Glutamatergic neuron (in vitro differentiated cells): ENCODE measurements around the gene HLA-DMA. TPM values are rescaled to one million over a fixed set of nuclear protein-coding genes. Genes with fewer than 3 reads are reported as not detected.

Experiments
- DNase-seq: peaks from one replicate; pipeline ENCODE4 v3.0.0; 2022
- H3K27ac Mint-ChIP-seq: one replicate; pipeline ENCODE4 v1.8.0; 2020; ENCODE audit warnings: mild to moderate bottlenecking, mixed read lengths, inconsistent platforms; ENCODE audit not compliant: unreplicated experiment
- H3K27me3 Mint-ChIP-seq: one replicate; pipeline ENCODE4 v1.8.0; 2020; ENCODE audit warnings: mild to moderate bottlenecking, moderate library complexity, mixed read lengths, inconsistent platforms; ENCODE audit not compliant: unreplicated experiment
- H3K36me3 Mint-ChIP-seq: one replicate; pipeline ENCODE4 v1.8.0; 2020; ENCODE audit warnings: mild to moderate bottlenecking, mixed read lengths, inconsistent platforms; ENCODE audit not compliant: unreplicated experiment
- H3K4me1 Mint-ChIP-seq: one replicate; pipeline ENCODE4 v1.8.0; 2020; ENCODE audit warnings: mild to moderate bottlenecking, low read depth, mixed read lengths, inconsistent platforms; ENCODE audit not compliant: unreplicated experiment
- H3K4me3 Mint-ChIP-seq: one replicate; pipeline ENCODE4 v1.8.0; 2020; ENCODE audit warnings: mild to moderate bottlenecking, mixed read lengths, inconsistent platforms; ENCODE audit not compliant: unreplicated experiment
- H3K9me3 Mint-ChIP-seq: one replicate; pipeline ENCODE4 v1.8.0; 2020; ENCODE audit warnings: mild to moderate bottlenecking, moderate library complexity, mixed read lengths, inconsistent platforms; ENCODE audit not compliant: unreplicated experiment
- total RNA-seq: library from RNA; stranded (reverse); fragmentation: NEBNext Ultra II Directional; extraction: Animal tissue kit (Norgen Biotek cat#: 25700); gene quantifications from one replicate; pipeline ENCODE4 v1.2.1, GENCODE V29; 2021; ENCODE audit not compliant: unreplicated experiment
- TF ChIP-seq, protein P1 (sequence below): fragments of 200-600 bp; sonication (generic); IDR thresholded peaks from one replicate; pipeline ENCODE4 v1.5.0; 2021; ENCODE audit not compliant: partially characterized antibody, unreplicated experiment

The HLA-DMA gene
- total RNA-seq, 1 donor from 2014 or later = 0.76 TPM

DNA sequence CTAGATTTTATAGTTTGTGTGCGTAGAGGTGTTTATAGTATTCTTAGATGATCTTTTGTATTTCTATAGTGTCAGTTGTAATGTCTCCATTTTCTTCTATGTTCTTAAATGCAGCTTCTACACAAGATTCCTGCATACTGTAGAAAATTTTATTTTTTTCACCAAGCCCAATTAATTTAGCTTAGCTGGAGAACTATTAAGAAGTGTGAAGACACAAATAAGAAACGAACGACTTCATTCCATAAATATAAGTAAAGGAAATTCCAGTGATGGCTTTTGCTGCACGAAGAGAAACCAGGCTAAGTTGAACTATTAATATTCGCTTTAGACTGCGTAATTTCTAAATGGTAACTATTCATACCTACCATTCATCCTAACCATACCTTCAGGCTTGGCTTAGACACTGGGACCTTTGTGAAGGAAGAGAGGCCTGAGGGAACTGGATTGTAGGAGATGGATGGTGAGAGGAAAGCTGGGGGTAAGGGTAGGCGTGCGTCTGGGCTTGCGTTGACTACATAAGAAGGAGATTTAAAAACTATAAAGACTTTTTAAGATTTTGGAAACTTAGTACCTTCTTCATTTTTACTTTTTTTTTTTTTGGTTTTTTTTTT is 40.6 kb upstream of the HLA-DMA start:
- no peak for DNase-seq

DNA sequence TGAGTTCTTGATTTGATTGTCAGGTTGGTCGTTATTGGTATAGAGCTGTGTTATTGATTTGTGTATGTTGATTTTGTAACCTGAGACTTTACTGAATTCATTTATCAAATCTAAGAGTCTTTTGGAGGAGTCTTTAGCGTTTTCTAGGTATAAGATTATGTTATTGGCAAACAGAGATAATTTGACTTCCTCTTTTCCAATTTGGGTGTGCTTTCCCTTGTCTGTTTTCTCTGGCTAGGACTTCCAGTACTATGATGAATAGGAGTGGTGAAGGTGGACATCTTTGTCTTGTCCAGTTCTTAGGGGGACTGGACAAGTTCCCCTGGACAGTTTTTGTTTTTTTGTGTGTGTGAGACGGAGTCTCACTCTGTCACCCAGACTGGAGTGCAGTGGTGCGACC is 39.1 kb upstream of the HLA-DMA start:
- no peak for DNase-seq
- H3K36me3 Mint-ChIP-seq = no peaks in the 10 kb centered on the region
- H3K4me3 Mint-ChIP-seq = no peak overlapping the region
- H3K27ac Mint-ChIP-seq = no peak overlapping the region
- TF ChIP-seq, protein P1, sequence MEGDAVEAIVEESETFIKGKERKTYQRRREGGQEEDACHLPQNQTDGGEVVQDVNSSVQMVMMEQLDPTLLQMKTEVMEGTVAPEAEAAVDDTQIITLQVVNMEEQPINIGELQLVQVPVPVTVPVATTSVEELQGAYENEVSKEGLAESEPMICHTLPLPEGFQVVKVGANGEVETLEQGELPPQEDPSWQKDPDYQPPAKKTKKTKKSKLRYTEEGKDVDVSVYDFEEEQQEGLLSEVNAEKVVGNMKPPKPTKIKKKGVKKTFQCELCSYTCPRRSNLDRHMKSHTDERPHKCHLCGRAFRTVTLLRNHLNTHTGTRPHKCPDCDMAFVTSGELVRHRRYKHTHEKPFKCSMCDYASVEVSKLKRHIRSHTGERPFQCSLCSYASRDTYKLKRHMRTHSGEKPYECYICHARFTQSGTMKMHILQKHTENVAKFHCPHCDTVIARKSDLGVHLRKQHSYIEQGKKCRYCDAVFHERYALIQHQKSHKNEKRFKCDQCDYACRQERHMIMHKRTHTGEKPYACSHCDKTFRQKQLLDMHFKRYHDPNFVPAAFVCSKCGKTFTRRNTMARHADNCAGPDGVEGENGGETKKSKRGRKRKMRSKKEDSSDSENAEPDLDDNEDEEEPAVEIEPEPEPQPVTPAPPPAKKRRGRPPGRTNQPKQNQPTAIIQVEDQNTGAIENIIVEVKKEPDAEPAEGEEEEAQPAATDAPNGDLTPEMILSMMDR = no peak
- H3K9me3 Mint-ChIP-seq = no peaks in the 10 kb centered on the region
- no peaks in the 10 kb centered on the region for H3K27me3 Mint-ChIP-seq
- no peaks in the 10 kb centered on the region for H3K4me1 Mint-ChIP-seq

More for the DNA sequence above, 40.6 kb upstream of the HLA-DMA start:
- Mint-ChIP-seq H3K27ac (no peak overlapping the region), H3K9me3 (no peaks in the 10 kb centered on the region), H3K4me1 (no peaks in the 10 kb centered on the region), H3K36me3 (no peaks in the 10 kb centered on the region), H3K27me3 (peaks cover under 1% of the 10 kb centered on the region), H3K4me3 (no peak overlapping the region)
- TF ChIP-seq, protein P1 = no peak

DNA sequence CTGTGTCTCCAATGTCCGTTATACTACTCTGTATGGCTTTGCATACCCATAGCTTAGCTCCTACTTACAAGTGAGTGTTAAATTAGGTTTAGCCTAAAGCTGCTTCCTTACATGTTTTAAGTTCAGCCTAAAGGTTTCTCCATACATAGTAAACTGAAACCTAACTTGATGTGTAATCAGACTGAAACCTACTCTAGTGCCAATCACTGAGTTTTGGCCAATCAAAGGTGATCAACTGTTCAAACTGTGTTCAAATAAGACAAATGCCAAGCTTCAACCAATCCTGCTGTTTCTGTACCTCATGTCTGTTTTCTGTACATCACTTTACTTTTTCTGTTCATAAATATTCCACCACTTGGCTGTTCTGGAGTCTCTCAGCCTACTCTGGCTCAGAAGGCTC is 36.5 kb upstream of the HLA-DMA start:
- DNase-seq = no peak
- Mint-ChIP-seq H3K27ac (no peak overlapping the region), H3K9me3 (no peaks in the 10 kb centered on the region), H3K27me3 (no peaks in the 10 kb centered on the region), H3K36me3 (no peaks in the 10 kb centered on the region), H3K4me1 (peaks cover 1% of the 10 kb centered on the region), H3K4me3 (no peak overlapping the region)
- TF ChIP-seq, protein P1 = no peak

DNA sequence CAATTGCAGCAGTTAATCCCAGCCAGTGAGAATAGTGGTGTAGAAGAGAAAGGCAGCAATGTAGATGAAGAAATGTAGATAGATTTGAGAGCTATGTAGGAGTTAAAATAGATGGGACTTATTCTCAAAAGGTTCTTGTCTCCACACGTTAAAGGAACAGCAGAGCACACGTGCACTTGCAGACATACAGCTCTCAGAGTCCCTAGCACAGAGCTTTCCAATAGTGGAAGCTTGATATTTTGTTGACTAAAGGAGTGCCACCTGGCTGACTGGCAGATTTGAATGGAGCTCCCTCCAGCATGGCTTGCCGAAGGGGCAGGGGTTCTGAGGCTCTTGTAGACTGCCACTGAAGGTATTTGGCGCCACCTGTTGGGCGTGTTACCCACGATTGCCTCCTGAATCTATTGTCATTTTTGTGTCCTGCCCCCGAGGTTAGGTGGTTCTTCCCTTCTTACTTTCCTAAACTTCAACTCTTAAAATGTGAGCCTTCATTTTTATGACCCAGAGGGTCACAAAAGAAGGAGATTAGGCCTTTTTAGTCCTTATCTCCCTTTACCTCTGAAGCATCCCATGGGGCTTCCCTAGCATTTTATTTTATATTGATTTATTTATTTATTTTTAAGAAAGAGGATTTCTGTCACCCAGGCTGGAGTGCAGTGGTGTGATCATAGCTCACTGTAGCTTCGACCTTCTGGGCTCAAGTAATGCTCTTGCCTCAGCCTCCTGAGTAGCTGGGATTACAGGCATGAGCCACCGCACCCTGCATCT is 31.9 kb upstream of the HLA-DMA start:
- TF ChIP-seq, protein P1 = peak; percentile 58
- peaks cover 5% of the 10 kb centered on the region for H3K27me3 Mint-ChIP-seq
- H3K4me3 Mint-ChIP-seq = no peak overlapping the region
- peaks cover 1% of the 10 kb centered on the region for H3K4me1 Mint-ChIP-seq
- H3K9me3 Mint-ChIP-seq = peaks cover 9% of the 10 kb centered on the region
- DNase-seq = peak; percentile 89
- no peaks in the 10 kb centered on the region for H3K36me3 Mint-ChIP-seq
- peak overlapping the region; percentile 2 for H3K27ac Mint-ChIP-seq
